HG03025 (cell line): ENCODE measurements around the gene EPHA3.

ENCODE experiments used
- ATAC-seq: cut with Tn5 transposase; IDR thresholded peaks from one replicate; pipeline ENCODE4 v1.9.1; 2021; ENCODE audit warnings: mild to moderate bottlenecking, moderate library complexity; ENCODE audit not compliant: unreplicated experiment, low FRiP score

EPHA3 gene

DNA sequence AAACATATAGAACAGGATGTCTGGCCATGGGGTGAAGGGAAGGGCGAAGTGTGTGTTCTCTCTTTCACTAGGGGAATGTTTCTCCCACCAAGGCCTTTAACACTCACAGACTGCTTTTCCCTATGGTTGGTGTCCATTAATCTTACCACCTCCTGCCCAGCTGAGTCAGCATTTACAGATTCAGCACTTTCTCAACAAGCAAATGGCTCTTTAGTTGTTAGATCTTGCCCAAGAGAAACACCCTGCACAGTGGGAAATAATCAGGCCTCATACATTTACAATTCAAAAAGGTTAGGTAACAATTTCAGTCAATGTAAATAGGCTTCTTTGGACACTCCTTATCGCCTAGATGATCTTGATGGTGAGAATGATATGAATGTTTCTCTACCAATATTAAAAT is 418.2 kb downstream of the EPHA3 start:
- no peak for ATAC-seq

GRCh38 chr3:89527736-89528305 is 420.4 kb downstream of the EPHA3 start:
- no peak for ATAC-seq
